Mucosa of gallbladder (tissue), 1 donor: ENCODE data around the gene SVOPL. TPM values are rescaled to one million over a fixed set of nuclear protein-coding genes. Genes with fewer than 3 reads are reported as not detected.

Experiments
- DNase-seq: peaks from one replicate; pipeline ENCODE4 v3.0.0-alpha.2; 2020; ENCODE audit warnings: low spot score
- total RNA-seq: library from RNA; stranded (reverse); gene quantifications from one replicate; pipeline ENCODE4 v1.2.1, GENCODE V29; 2021
- donor health status: DM: no; HTN: no; CAD: no.

SVOPL gene
- total RNA-seq, 1 donor from 2014 or later, result not detected

GRCh38 chr7:138563808-138564207 is 137.4 kb downstream of the SVOPL start:
- no peak for DNase-seq

- no peak for DNase-seq
These were observed 141.7 kb downstream of the SVOPL start for GRCh38 chr7:138559448-138559847.

GRCh38 chr7:138556771-138557484 is 144.2 kb downstream of the SVOPL start:
- no peak for DNase-seq

GRCh38 chr7:138555684-138556083 is 145.5 kb downstream of the SVOPL start:
- DNase-seq, result no peak

GRCh38 chr7:138554674-138555073 is 146.5 kb downstream of the SVOPL start:
- no peak for DNase-seq

GRCh38 chr7:138553805-138554204 is 147.4 kb downstream of the SVOPL start:
- no peak for DNase-seq

GRCh38 chr7:138551102-138551501 is 150.1 kb downstream of the SVOPL start:
- DNase-seq, result no peak

- no peak for DNase-seq
These were observed 150.8 kb downstream of the SVOPL start for GRCh38 chr7:138550337-138550736.

GRCh38 chr7:138549082-138549481 is 152.1 kb downstream of the SVOPL start:
- no peak for DNase-seq

- no peak for DNase-seq
These were observed 154.3 kb downstream of the SVOPL start for GRCh38 chr7:138546829-138547228.

GRCh38 chr7:138546064-138546619 is 155.0 kb downstream of the SVOPL start:
- DNase-seq, result no peak

- no peak for DNase-seq
These were observed 156.0 kb downstream of the SVOPL start for GRCh38 chr7:138545123-138545522.

Other genes with a start within 250 kb of the SVOPL start
- gene TRIM24, start 241.1 kb downstream of the SVOPL start, total RNA-seq, result 17.3 TPM
- 0.12 TPM for gene TMEM213, start 96.6 kb upstream of the SVOPL start, total RNA-seq
- not detected for gene ATP6V0A4, start 96.8 kb upstream of the SVOPL start, total RNA-seq